Measurements from ENCODE around the gene UTF1.

Gene UTF1

GRCh38 chr10:133237588-133238465 is 7.8 kb downstream of the UTF1 start, which contains the start of gene VENTX:
Gene VENTX, plus strand, starts transcription at chr10:133237855. Its CDS starts 60 bp downstream, at chr10:133237915.
- peaks cover 28 to 47% of the 10 kb centered on the region in 2 experiments for H3K4me1 ChIP-seq (ENCODE audit: control insufficient read depth in 1 of 2, insufficient read depth in 1 of 2, low read depth in 1 of 2, low read length in 1 of 2)
- no peak for TF ChIP-seq CTCF (IDR thresholded peaks at IDR 0.05)
- H3K27ac ChIP-seq, result no peak within 1 kb of the TSS
- no peaks in the 10 kb centered on the region for H3K36me3 ChIP-seq
- H3K9me3 ChIP-seq, result no peaks in the 10 kb centered on the region
- H3K4me3 ChIP-seq (ENCODE audit: low read depth in 1 of 2, low read length in 1 of 2), result peak within 1 kb of the TSS; percentile 56 to 66
- H3K27me3 ChIP-seq, result peaks cover 100% of the 10 kb centered on the region

- H3K4me1 ChIP-seq (ENCODE audit: control insufficient read depth in 1 of 2, insufficient read depth in 1 of 2, low read depth in 1 of 2, low read length in 1 of 2), result peaks cover 28 to 47% of the 10 kb centered on the region in 2 experiments
- no peaks in the 10 kb centered on the region for H3K36me3 ChIP-seq
- H3K27ac ChIP-seq, result no peak overlapping the region
- H3K4me3 ChIP-seq (ENCODE audit: low read depth in 1 of 2, low read length in 1 of 2), result no peak overlapping the region
- TF ChIP-seq CTCF (IDR thresholded peaks at IDR 0.05), result no peak
- H3K27me3 ChIP-seq, result peaks cover 100% of the 10 kb centered on the region
- no peaks in the 10 kb centered on the region for H3K9me3 ChIP-seq
These were observed 8.4 kb downstream of the UTF1 start for GRCh38 chr10:133238466-133238804.

GRCh38 chr10:133239990-133240389 is 10.0 kb downstream of the UTF1 start:
- Histone ChIP-seq H3K4me1 (ENCODE audit: control insufficient read depth in 1 of 2, insufficient read depth in 1 of 2, low read depth in 1 of 2, low read length in 1 of 2) (peaks cover 27 to 42% of the 10 kb centered on the region in 2 experiments), H3K36me3 (no peaks in the 10 kb centered on the region), H3K27ac (no peak overlapping the region), H3K4me3 (ENCODE audit: low read depth in 1 of 2, low read length in 1 of 2) (no peak overlapping the region), H3K9me3 (no peaks in the 10 kb centered on the region), H3K27me3 (peaks cover 100% of the 10 kb centered on the region)
- TF ChIP-seq CTCF (IDR thresholded peaks at IDR 0.05), result no peak

- peak overlapping the region in 1 of 2 experiments; percentile 21 for H3K4me3 ChIP-seq (ENCODE audit: low read depth in 1 of 2, low read length in 1 of 2)
- H3K27ac ChIP-seq, result no peak overlapping the region
- H3K4me1 ChIP-seq (ENCODE audit: control insufficient read depth in 1 of 2, insufficient read depth in 1 of 2, low read depth in 1 of 2, low read length in 1 of 2), result peaks cover 16 to 25% of the 10 kb centered on the region in 2 experiments
- H3K27me3 ChIP-seq, result peaks cover 100% of the 10 kb centered on the region
- H3K36me3 ChIP-seq, result no peaks in the 10 kb centered on the region
- no peak for TF ChIP-seq CTCF (IDR thresholded peaks at IDR 0.05)
- H3K9me3 ChIP-seq, result no peaks in the 10 kb centered on the region
These were observed 11.6 kb downstream of the UTF1 start for GRCh38 chr10:133241501-133242205.

- Histone ChIP-seq H3K4me3 (ENCODE audit: low read depth in 1 of 2, low read length in 1 of 2) (no peak overlapping the region), H3K27me3 (peaks cover 100% of the 10 kb centered on the region), H3K27ac (no peak overlapping the region), H3K4me1 (ENCODE audit: control insufficient read depth in 1 of 2, insufficient read depth in 1 of 2, low read depth in 1 of 2, low read length in 1 of 2) (peaks cover 8 to 15% of the 10 kb centered on the region in 2 experiments), H3K9me3 (no peaks in the 10 kb centered on the region), H3K36me3 (no peaks in the 10 kb centered on the region)
- no peak for TF ChIP-seq CTCF (IDR thresholded peaks at IDR 0.05)
These were observed 12.8 kb downstream of the UTF1 start for GRCh38 chr10:133242611-133243356.

Data from neutrophil (primary cell).